Ovary (tissue), 9 donors: ENCODE data around the gene HEPN1. TPM values are rescaled to one million over a fixed set of nuclear protein-coding genes. Genes with fewer than 3 reads are reported as not detected.

Experiments
- DNase-seq, 5 donors: peaks; one replicate each; pipeline ENCODE4 v3.0.0-alpha.2; 2019 to 2020
- H3K27ac ChIP-seq, 2 donors: fragments of 200-600 bp; one replicate each; pipeline versions ENCODE4 v1.5.1 to v1.8.0; 2019 to 2022
- H3K27me3 ChIP-seq: fragments of 200-600 bp; one replicate; pipeline ENCODE4 v1.8.0; 2022
- H3K36me3 ChIP-seq: fragments of 200-600 bp; sonication (generic); one replicate; pipeline ENCODE4 v1.5.1; 2019
- H3K4me1 ChIP-seq: one replicate; pipeline ENCODE4 v1.8.1; 2013; ENCODE audit warnings: mild to moderate bottlenecking, moderate library complexity; ENCODE audit not compliant: insufficient read depth
- H3K4me3 ChIP-seq: fragments of 200-600 bp; sonication (generic); one replicate; pipeline ENCODE4 v1.5.1; 2017
- H3K9me3 ChIP-seq, 2 donors: fragments of 200-600 bp in 1 of 2; sonication (generic) in 1 of 2; one replicate each; pipeline versions ENCODE4 v1.5.1 to v1.8.1; 2013 to 2019; ENCODE audit warnings: mild to moderate bottlenecking in 1 of 2, moderate library complexity in 1 of 2
- EP300 ChIP-seq: sonication (generic); formaldehyde crosslinking; IDR thresholded peaks from one replicate; pipeline ENCODE4 v1.6.1; 2017; ENCODE audit warnings: antibody characterized with exemption
- POLR2A ChIP-seq: fragments of 450-650 bp; IDR thresholded peaks from one replicate; pipeline ENCODE4 v1.6.1; 2017; ENCODE audit warnings: antibody characterized with exemption, mild to moderate bottlenecking, moderate library complexity
- WGBS, 3 donors: extraction: QIAGEN DNeasy Blood & Tissue Kit in 1 of 3; methylation state at CpG; one replicate each; pipeline versions ENCODE4 v1.1.5 to v1.1.7; 2013 to 2017; 5-methylcytosine and 5-hydroxymethylcytosine counted together
- intact Hi-C, 4 donors: fragments of 100-400 bp; cut with DNase I; formaldehyde crosslinking; loops; one replicate each; pipeline versions ENCODE4 v1.11.0 to v1.15.1; 2022 to 2023
- polyA plus RNA-seq, 2 donors: library from polyadenylated mRNA; stranded (reverse); fragments of 200-250 nt in 1 of 2; fragments of 350-450 nt in 1 of 2; fragmentation: Illumina TruSeq in 1 of 2; extraction: RNeasy Lipid Tissue Mini Kit (QIAGEN cat#74804) in 1 of 2; gene quantifications; one replicate each; pipeline ENCODE4 v1.2.3, GENCODE V29; 2013 to 2014
- total RNA-seq, 7 donors: library from RNA; depleted of rRNA in 2 of 7; stranded (reverse); fragments of >200 nt in 2 of 7; fragmentation: NEBNext Ultra II Directional in 3 of 7; extraction: Animal tissue kit (Norgen Biotek cat#: 25700) in 3 of 7; gene quantifications; one replicate each; pipeline versions ENCODE4 v1.1.0 to v1.2.4, GENCODE V29; 2016 to 2023
- TF ChIP-seq, protein P1 (sequence below), 3 donors: fragments of 450-650 bp in 2 of 3; fragments of 200-600 bp in 1 of 3; IDR thresholded peaks; one replicate each; pipeline versions ENCODE4 v1.5.1 to v1.8.0; 2016 to 2022; ENCODE audit warnings: antibody characterized with exemption in 3 of 3, mild to moderate bottlenecking in 1 of 3
- donor health status: DM: no; HTN: no; CAD: no; lungs with moderate emphysema.
- donor health status: DM: no; HTN: no; CAD: no.
- donor health status: Bipolar disorder and iron deficiency.
- donor health status: DM: yes; HTN: yes; CAD: no.
- donor health status: DM: no; HTN: no; CAD: no.
- donor health status: DM: yes; HTN: yes; CAD: no.

HEPN1 gene
- total and polyA plus RNA-seq, 9 donors, result 0.24 to 0.48 TPM; not detected in 7

DNA sequence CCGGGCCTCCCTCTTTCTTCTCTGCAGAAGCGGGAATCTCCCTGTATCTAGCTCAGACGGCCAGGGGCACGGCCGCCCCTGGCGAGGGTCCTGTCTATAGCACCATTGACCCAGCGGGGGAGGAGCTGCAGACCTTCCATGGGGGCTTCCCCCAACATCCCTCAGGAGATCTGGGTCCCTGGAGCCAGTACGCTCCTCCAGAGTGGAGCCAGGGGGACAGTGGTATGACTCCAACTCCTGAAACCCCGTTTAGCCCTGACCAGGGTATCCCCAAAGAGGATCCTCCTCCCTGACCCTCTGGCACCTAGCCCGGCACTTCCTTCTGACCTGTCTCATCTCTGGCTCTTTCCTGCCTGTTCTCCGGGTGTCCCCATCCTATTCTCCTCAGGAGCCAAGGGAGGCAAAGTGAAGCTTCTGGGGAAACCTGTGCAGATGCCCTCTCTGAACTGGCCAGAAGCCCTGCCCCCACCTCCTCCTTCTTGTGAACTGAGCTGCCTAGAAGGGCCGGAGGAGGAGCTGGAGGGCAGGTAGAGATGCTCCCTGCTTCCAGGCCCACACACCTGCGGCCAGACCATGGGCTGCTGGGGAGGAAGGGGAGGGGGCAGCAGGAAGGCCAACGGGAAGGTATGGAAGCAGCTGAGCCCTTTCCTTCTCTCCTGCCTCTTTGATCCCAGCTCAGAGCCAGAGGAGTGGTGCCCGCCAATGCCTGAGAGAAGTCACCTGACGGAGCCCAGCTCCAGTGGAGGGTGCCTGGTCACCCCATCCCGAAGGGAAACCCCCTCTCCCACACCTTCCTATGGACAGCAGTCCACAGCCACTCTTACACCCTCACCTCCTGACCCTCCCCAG, 40.9 kb upstream of the HEPN1 start:
- H3K4me1 ChIP-seq, result peaks cover 16% of the 10 kb centered on the region
- no peaks in the 10 kb centered on the region for H3K9me3 ChIP-seq
- peak in 1 of 5 donors; percentile 31 for DNase-seq
- no peak overlapping the region for H3K4me3 ChIP-seq
- TF ChIP-seq POLR2A, result no peak
- no peaks in the 10 kb centered on the region for H3K27me3 ChIP-seq
- no peaks in the 10 kb centered on the region for H3K36me3 ChIP-seq
- peak overlapping the region; percentile 90 to 96 for H3K27ac ChIP-seq
- WGBS, 3 donors, result 65 to 79% (median 73%) methylated on average over 17 of the region's 17 CpGs
- intact Hi-C loops, result loop anchor here in 3 of 4 donors (5.0 to 10.0 kb wide), 4 partner anchors 67 to 237 kb away; partner anchors contain the start of genes CCDC15 (in 2 of the 3) and TMEM218 (in 1 of the 3)

DNA sequence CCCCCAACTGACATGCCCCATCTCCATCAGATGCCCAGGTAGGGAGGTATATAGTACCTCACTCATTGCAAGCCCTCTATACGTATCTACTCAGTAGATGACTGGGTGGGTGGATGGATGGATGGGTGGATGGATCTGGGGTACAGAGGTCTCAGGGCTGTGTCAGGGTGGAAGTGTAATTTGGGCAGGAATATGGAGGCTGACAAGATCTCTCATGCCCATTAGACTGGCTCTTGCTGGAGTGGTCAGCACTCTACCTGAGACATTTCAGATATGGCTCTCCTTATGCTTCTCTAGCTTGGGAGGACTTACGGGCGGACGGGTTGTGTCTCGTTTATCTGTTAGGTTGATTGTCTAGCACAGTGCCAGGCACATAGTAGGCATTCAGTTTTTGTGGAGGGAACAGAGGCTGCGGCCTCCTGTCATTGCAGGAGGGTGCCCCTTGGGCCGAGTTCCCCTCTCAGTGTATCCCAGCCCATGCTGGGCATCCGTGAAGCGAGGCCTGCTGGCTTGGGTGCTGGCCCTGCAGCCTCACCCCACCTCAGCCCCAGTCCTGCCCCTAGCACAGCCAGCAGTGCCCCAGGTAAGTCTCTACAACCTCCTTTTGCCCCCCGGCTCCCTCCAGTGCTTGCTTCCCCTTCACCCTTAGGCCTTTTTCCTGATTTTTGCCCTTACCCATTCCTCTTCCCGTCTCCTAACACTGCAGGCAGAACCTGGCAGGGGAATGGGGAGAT, 40.1 kb upstream of the HEPN1 start:
- DNase-seq, result peak in 1 of 5 donors; percentile 21
- 93 to 96% (median 95%) methylated on average over 11 of the region's 11 CpGs for WGBS, 3 donors
- H3K36me3 ChIP-seq, result no peaks in the 10 kb centered on the region
- H3K27ac ChIP-seq, result no peak overlapping the region
- no peak for TF ChIP-seq EP300
- TF ChIP-seq, protein P1, sequence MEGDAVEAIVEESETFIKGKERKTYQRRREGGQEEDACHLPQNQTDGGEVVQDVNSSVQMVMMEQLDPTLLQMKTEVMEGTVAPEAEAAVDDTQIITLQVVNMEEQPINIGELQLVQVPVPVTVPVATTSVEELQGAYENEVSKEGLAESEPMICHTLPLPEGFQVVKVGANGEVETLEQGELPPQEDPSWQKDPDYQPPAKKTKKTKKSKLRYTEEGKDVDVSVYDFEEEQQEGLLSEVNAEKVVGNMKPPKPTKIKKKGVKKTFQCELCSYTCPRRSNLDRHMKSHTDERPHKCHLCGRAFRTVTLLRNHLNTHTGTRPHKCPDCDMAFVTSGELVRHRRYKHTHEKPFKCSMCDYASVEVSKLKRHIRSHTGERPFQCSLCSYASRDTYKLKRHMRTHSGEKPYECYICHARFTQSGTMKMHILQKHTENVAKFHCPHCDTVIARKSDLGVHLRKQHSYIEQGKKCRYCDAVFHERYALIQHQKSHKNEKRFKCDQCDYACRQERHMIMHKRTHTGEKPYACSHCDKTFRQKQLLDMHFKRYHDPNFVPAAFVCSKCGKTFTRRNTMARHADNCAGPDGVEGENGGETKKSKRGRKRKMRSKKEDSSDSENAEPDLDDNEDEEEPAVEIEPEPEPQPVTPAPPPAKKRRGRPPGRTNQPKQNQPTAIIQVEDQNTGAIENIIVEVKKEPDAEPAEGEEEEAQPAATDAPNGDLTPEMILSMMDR (IDR thresholded peaks at IDR 0.05), result no peak
- TF ChIP-seq POLR2A, result no peak
- intact Hi-C loops, result loop anchor here in 3 of 4 donors (5.0 to 10.0 kb wide), 4 partner anchors 66 to 236 kb away; partner anchors contain the start of genes CCDC15 (in 2 of the 3) and TMEM218 (in 1 of the 3)
- H3K4me3 ChIP-seq, result no peak overlapping the region
- no peaks in the 10 kb centered on the region for H3K27me3 ChIP-seq
- peaks cover 16% of the 10 kb centered on the region for H3K4me1 ChIP-seq
- H3K9me3 ChIP-seq, result no peaks in the 10 kb centered on the region

DNA sequence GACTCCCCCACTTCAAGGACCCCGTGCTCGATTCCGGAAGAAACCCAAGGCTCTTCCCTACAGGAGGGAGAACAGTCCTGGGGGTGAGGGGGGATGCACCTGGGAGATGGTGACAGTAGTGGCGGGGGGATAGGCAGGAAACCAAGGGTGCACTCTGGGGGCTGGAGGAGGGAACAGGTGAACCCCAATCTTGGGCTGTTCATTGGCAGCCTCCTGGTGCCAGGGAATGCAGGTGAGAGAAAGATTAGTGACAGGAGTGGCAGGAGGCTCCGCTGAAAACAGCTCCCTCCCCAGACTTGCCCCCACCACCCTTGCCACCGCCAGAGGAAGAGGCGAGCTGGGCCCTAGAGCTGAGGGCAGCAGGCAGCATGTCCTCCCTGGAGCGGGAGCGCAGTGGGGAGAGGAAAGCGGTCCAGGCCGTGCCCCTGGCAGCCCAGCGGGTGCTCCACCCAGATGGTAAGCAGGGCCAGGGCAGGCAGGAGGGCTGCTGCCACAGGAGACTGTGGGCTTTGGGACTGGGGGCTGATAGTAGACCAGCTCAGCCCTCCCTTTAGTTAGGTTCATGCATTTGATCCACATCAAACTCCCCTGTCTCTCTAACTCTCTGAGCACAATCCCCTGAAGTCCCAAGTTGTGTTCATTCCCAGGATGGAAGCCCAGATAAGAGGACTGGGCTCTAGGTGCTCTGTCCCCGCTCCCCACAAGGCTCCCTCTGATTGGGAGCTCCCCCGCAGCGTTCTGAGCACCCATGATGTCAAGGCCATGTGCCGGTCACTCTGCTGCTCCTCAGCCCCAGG, 39.4 kb upstream of the HEPN1 start:
- no peaks in the 10 kb centered on the region for H3K9me3 ChIP-seq
- no peak overlapping the region for H3K27ac ChIP-seq
- H3K4me3 ChIP-seq, result no peak overlapping the region
- H3K27me3 ChIP-seq, result no peaks in the 10 kb centered on the region
- no peaks in the 10 kb centered on the region for H3K36me3 ChIP-seq
- TF ChIP-seq, protein P1 (IDR thresholded peaks at IDR 0.05), result no peak
- TF ChIP-seq POLR2A, result no peak
- TF ChIP-seq EP300, result no peak
- intact Hi-C loops, result loop anchor here in 3 of 4 donors (5.0 to 10.0 kb wide), 4 partner anchors 65 to 235 kb away; partner anchors contain the start of genes CCDC15 (in 2 of the 3) and TMEM218 (in 1 of the 3)
- WGBS, 3 donors, result 88 to 89% (median 89%) methylated on average over 16 of the region's 16 CpGs
- peaks cover 18% of the 10 kb centered on the region for H3K4me1 ChIP-seq
- peak in 1 of 5 donors; percentile 24 for DNase-seq

DNA sequence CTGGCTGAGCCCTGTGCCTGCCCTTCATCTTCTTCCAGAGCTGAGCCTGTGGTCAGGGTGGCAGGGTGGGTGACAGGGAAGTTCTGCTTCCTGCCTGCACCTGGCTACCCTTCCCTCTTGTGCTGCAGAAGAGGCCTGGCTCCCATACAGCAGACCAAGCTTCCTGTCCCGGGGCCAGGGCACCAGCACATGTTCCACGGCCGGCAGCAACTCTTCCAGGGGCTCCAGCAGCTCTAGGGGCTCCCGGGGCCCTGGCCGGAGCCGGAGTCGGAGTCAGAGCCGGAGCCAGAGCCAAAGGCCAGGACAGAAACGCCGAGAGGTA, 38.8 kb upstream of the HEPN1 start:
- 85 to 89% (median 87%) methylated on average over 10 of the region's 10 CpGs for WGBS, 3 donors
- Histone ChIP-seq H3K27me3 (no peaks in the 10 kb centered on the region), H3K9me3 (no peaks in the 10 kb centered on the region), H3K4me3 (no peak overlapping the region), H3K4me1 (peaks cover 22% of the 10 kb centered on the region), H3K36me3 (no peaks in the 10 kb centered on the region), H3K27ac (no peak overlapping the region)
- DNase-seq, result peak in 1 of 5 donors; percentile 17
- intact Hi-C loops, result no loop called here
- TF ChIP-seq, protein P1 (IDR thresholded peaks at IDR 0.05), result no peak
- TF ChIP-seq EP300 (no peak), POLR2A (no peak)
